Spleen (tissue), 11 donors: ENCODE measurements around the gene SARM1. TPM values are rescaled to one million over a fixed set of nuclear protein-coding genes. Genes with fewer than 3 reads are reported as not detected.

ENCODE experiments used
- DNase-seq: peaks from one replicate; pipeline ENCODE4 v3.0.0-alpha.2; 2020
- H3K27ac ChIP-seq, 8 donors: fragments of 200-600 bp; sonication (generic) in 7 of 8; 1 replicate in 4 of 8; 2 replicates in 4 of 8; pipeline versions ENCODE4 v1.5.0 to v1.8.0; 2016 to 2021; ENCODE audit warnings: inconsistent platforms in 4 of 8, mild to moderate bottlenecking in 4 of 8, moderate library complexity in 1 of 8
- H3K27me3 ChIP-seq, 7 donors: fragments of 200-600 bp; sonication (generic) in 6 of 7; replicated peaks in 1 of 7; 1 replicate in 4 of 7; 2 replicates in 3 of 7; pipeline versions ENCODE4 v1.5.0 to v1.8.0; 2016 to 2021; ENCODE audit warnings: inconsistent platforms in 3 of 7, mild to moderate bottlenecking in 1 of 7
- H3K36me3 ChIP-seq, 6 donors: fragments of 200-600 bp; sonication (generic) in 5 of 6; 1 replicate in 4 of 6; 2 replicates in 2 of 6; pipeline versions ENCODE4 v1.5.0 to v1.8.0; 2016 to 2021; ENCODE audit warnings: inconsistent platforms in 2 of 6
- H3K4me1 ChIP-seq, 6 donors: fragments of 200-600 bp; sonication (generic) in 5 of 6; 1 replicate in 3 of 6; 2 replicates in 3 of 6; pipeline versions ENCODE4 v1.5.0 to v1.8.0; 2016 to 2021; ENCODE audit warnings: inconsistent platforms in 3 of 6
- H3K4me3 ChIP-seq, 8 donors: fragments of 200-600 bp; sonication (generic) in 7 of 8; 1 replicate in 4 of 8; 2 replicates in 4 of 8; pipeline versions ENCODE4 v1.5.0 to v1.8.0; 2016 to 2021; ENCODE audit warnings: inconsistent platforms in 4 of 8, mild to moderate bottlenecking in 4 of 8, moderate library complexity in 2 of 8
- H3K9me3 ChIP-seq, 8 donors: fragments of 200-600 bp; sonication (generic) in 7 of 8; 1 replicate in 4 of 8; 2 replicates in 4 of 8; pipeline versions ENCODE4 v1.5.0 to v1.8.0; 2016 to 2021; ENCODE audit warnings: inconsistent platforms in 4 of 8
- CTCF ChIP-seq, 11 experiments: fragments of 200-600 bp in 7 of 11; fragments of 450-650 bp in 4 of 11; sonication (generic) in 4 of 11; IDR thresholded peaks in 8 of 11; conservative IDR thresholded peaks in 3 of 11; 1 replicate in 7 of 11; 2 replicates in 4 of 11; pipeline versions ENCODE4 v1.4.0 to v1.8.0; 2016 to 2021; ENCODE audit warnings: antibody characterized with exemption in 11 of 11, inconsistent platforms in 4 of 11, mild to moderate bottlenecking in 1 of 11
- POLR2A ChIP-seq, 3 donors: fragments of 450-650 bp; IDR thresholded peaks; one replicate each; pipeline ENCODE4 v1.5.1; 2017; ENCODE audit warnings: antibody characterized with exemption in 3 of 3, mild to moderate bottlenecking in 1 of 3
- POLR2AphosphoS5 ChIP-seq, 3 donors: sonication (generic); formaldehyde crosslinking; IDR thresholded peaks; one replicate each; pipeline ENCODE4 v1.5.1; 2017; ENCODE audit warnings: antibody characterized with exemption in 3 of 3
- WGBS, 5 donors: extraction: QIAGEN DNeasy Blood & Tissue Kit in 3 of 5; methylation state at CpG; one replicate each; pipeline versions ENCODE4 v1.1.5 to v1.1.7; 2013 to 2018; 5-methylcytosine and 5-hydroxymethylcytosine counted together
- intact Hi-C: fragments of 100-400 bp; cut with DNase I; formaldehyde crosslinking; loops from one replicate; pipeline ENCODE4 v1.15.0; 2023; ENCODE audit warnings: low total_unique reads
- polyA plus RNA-seq, 3 donors: library from polyadenylated mRNA; stranded (reverse); fragments of 200-250 nt; gene quantifications; one replicate each; pipeline ENCODE4 v1.2.1, GENCODE V29; 2013
- total RNA-seq, 7 donors: library from RNA; depleted of rRNA in 3 of 7; stranded (reverse); fragments of >200 nt in 3 of 7; fragmentation: NEBNext Ultra II Directional in 4 of 7; extraction: Animal tissue kit (Norgen Biotek cat#: 25700) in 4 of 7; gene quantifications; one replicate each; pipeline versions ENCODE4 v1.1.0 to v1.2.1, GENCODE V29; 2016 to 2021
- donor health status: healthy with polysubstance abuse.
- donor health status: DM: no; HTN: no; CAD: no; lungs with moderate emphysema.
- donor health status: DM: no; HTN: no; CAD: no.
- donor health status: Bipolar disorder and iron deficiency.
- donor health status: healthy.
- donor health status: DM: no; HTN: no; CAD: no.
- donor health status: DM: yes; HTN: yes; CAD: no.

SARM1 gene
- total and polyA plus RNA-seq, 10 donors = 4.7 to 48.7 (median 35.4) TPM

DNA sequence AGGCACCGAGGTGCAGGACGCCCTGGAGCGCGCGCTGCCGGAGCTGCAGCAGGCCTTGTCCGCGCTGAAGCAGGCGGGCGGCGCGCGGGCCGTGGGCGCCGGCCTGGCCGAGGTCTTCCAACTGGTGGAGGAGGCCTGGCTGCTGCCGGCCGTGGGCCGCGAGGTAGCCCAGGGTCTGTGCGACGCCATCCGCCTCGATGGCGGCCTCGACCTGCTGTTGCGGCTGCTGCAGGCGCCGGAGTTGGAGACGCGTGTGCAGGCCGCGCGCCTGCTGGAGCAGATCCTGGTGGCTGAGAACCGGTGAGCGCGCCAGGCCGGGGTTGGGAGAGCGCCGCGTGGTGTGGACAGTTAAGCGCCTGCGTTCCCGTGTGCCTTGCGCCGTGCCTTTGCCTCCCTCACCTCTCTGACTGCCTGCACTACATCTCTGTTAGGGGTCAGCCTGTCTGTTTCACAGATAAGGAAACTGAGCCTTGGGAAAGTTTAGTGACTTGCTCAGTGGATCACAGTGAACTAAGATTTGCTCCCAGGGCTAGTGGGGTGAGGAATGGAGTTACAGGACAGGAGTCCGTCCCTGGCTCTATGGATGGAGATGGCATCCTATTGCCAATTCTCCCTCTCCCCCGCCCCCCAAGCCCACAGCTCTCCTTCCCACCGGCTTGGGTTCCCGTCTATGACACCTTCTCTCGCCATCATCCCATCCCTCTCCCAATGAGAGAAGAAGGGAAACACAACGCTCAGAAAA is 880 bp downstream of the SARM1 start:
- intact Hi-C loops = no loop called here
- no peaks in the 10 kb centered on the region for H3K9me3 ChIP-seq
- H3K4me3 ChIP-seq = peak overlapping the region; percentile 50 to 88 (median 68)
- H3K4me1 ChIP-seq = peaks cover 10 to 44% (median 29%) of the 10 kb centered on the region in 6 donors
- H3K27me3 ChIP-seq = peaks cover 0 to 18% (median 0%) of the 10 kb centered on the region in 7 donors
- peak; percentile 79 for DNase-seq
- peak overlapping the region in 7 of 8 donors; percentile 63 to 86 (median 75) for H3K27ac ChIP-seq
- H3K36me3 ChIP-seq = no peaks in the 10 kb centered on the region
- no peak for TF ChIP-seq CTCF (IDR thresholded peaks at IDR 0.05 in 8 of 11, conservative IDR thresholded peaks at IDR 0.05 in 3 of 11)
- TF ChIP-seq POLR2AphosphoS5 (IDR thresholded peaks at IDR 0.05) = peak in 1 of 3 donors; percentile 43
- TF ChIP-seq POLR2A (IDR thresholded peaks at IDR 0.05) = no peak
- 7 to 34% (median 11%) methylated on average over 11 to 53 of the region's 53 CpGs for WGBS, 5 donors

- H3K36me3 ChIP-seq = peaks cover 0 to 5% (median 0%) of the 10 kb centered on the region in 6 donors
- peaks cover 0 to 18% (median 0%) of the 10 kb centered on the region in 7 donors for H3K27me3 ChIP-seq
- 88 to 97% (median 92%) methylated on average over 6 of the region's 6 CpGs for WGBS, 5 donors
- H3K4me3 ChIP-seq = peak overlapping the region in 2 of 8 donors; percentile 75 to 88
- DNase-seq = no peak
- peaks cover 10 to 44% (median 29%) of the 10 kb centered on the region in 6 donors for H3K4me1 ChIP-seq
- TF ChIP-seq CTCF (IDR thresholded peaks at IDR 0.05 in 8 of 11, conservative IDR thresholded peaks at IDR 0.05 in 3 of 11) (no peak), POLR2A (IDR thresholded peaks at IDR 0.05) (no peak), POLR2AphosphoS5 (IDR thresholded peaks at IDR 0.05) (no peak)
- no peak overlapping the region for H3K27ac ChIP-seq
- intact Hi-C loops = no loop called here
- H3K9me3 ChIP-seq = no peaks in the 10 kb centered on the region
Observed at GRCh38 chr17:28372945-28373274, 1.4 kb downstream of the SARM1 start.

DNA sequence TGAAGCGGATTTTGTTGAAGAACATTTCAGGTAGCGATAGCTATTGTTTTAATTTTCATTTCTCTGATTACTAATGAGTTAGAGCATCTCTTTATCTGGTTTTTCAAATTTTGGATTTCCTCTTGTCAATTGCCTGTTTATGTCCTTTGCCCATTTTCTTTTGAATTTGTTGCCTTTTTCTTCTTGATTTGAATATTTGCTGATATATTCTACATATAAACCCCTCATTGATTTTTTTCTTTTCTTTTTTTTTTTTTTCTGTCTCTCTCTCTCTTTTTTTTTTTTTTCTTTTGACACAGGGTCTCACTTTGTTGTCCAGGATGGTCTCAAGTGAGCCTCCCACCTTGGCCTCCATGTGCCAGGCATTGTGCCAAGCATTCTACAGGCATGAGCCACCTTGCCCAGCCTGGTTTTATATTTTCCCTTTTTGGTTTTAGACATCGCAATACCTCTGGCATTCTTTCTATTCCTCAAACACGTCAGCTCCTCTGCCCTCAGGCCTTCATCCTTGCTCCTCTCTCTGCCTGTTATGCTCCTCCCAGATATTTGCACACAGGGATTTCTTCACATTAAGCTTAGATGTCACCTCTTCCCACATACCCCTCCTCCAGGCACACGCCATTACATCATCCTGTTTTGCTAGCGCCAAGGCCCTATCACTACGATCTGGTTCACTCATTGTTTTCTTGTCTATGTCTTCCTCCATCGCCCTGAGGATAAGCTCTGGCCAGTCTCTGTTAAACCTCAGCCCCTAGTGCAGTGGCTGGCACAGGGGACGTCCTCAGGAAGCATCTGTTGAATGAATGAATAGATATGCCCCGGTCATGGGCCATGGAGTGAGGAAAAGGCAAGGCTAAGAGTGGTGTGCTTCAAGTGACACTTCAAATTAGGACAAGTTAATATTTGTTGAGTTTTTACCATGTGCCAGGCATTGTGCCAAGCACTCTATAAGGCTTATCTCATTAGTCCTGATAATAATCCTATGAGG is 8.6 kb downstream of the SARM1 start:
- intact Hi-C loops = no loop called here
- Histone ChIP-seq H3K27me3 (peaks cover 0 to 27% (median 0%) of the 10 kb centered on the region in 7 donors), H3K4me1 (peaks cover 10 to 39% (median 24%) of the 10 kb centered on the region in 6 donors), H3K9me3 (no peaks in the 10 kb centered on the region), H3K4me3 (no peak overlapping the region), H3K27ac (no peak overlapping the region), H3K36me3 (peaks cover 0 to 7% (median 0%) of the 10 kb centered on the region in 6 donors)
- TF ChIP-seq POLR2A (IDR thresholded peaks at IDR 0.05) (no peak), POLR2AphosphoS5 (IDR thresholded peaks at IDR 0.05) (peak in 1 of 3 donors; percentile 63)
- no peak for DNase-seq
- WGBS, 5 donors = 53 to 65% (median 60%) methylated on average over 10 of the region's 10 CpGs

GRCh38 chr17:28381141-28381825 is 9.8 kb downstream of the SARM1 start:
- Histone ChIP-seq H3K36me3 (peaks cover 0 to 7% (median 0%) of the 10 kb centered on the region in 6 donors), H3K9me3 (no peaks in the 10 kb centered on the region), H3K27me3 (peaks cover 0 to 28% (median 0%) of the 10 kb centered on the region in 7 donors), H3K4me1 (peaks cover 10 to 51% (median 32%) of the 10 kb centered on the region in 6 donors), H3K27ac (no peak overlapping the region), H3K4me3 (peak overlapping the region in 4 of 8 donors; percentile 3 to 41 (median 17))
- intact Hi-C loops = no loop called here
- whole genome bisulfite sequencing, 5 donors = 24 to 36% (median 31%) methylated on average over 4 to 72 of the region's 72 CpGs
- no peak for DNase-seq
- peak in 2 of 3 donors; percentile 32 to 58 for TF ChIP-seq POLR2AphosphoS5 (IDR thresholded peaks at IDR 0.05)
- TF ChIP-seq POLR2A (IDR thresholded peaks at IDR 0.05) = no peak
- peak in 5 of 11 experiments; percentile 10 to 40 (median 26) for TF ChIP-seq CTCF (IDR thresholded peaks at IDR 0.05 in 8 of 11, conservative IDR thresholded peaks at IDR 0.05 in 3 of 11)
